Measurements from ENCODE around the gene EYA2. TPM values are rescaled to one million over a fixed set of nuclear protein-coding genes. Genes with fewer than 3 reads are reported as not detected.
A peak's percentile ranks its signal among the peaks of the same experiment; 100 is the strongest.

EYA2 gene
- total and polyA plus RNA-seq, 2 experiments from 2014 or later, result 1.4 to 2.0 TPM

DNA sequence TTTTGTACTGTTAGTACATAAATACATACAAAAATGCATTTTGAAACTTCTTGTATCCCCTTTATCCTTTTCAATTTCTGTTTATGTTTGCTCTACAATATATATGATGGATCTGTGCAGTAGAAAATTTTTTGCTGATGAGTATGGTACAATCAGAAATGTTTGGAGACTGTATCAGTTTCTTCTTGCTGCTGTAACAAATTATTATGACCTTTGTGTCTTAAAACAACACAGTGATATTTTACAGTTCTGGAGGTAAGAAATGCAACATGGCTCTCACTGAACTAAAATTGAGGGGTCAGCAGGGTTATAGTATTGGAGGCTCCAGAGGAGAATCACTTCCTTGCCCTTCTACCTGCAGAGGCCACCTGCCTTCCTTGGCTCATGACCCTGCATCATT, 184.4 kb downstream of the EYA2 start:
- no peaks in the 10 kb centered on the region for H3K9me2 ChIP-seq (replicated peaks; ENCODE audit: insufficient read depth)
- DNase-seq (ENCODE audit: low spot score), result no peak
- no peaks in the 10 kb centered on the region for H3K79me2 ChIP-seq
- no peaks in the 10 kb centered on the region for H4K20me1 ChIP-seq (ENCODE audit: insufficient read depth, poor library complexity, severe bottlenecking)
- no peak overlapping the region for H3K4me2 ChIP-seq
- no peak overlapping the region for H3K27ac ChIP-seq
- no peaks in the 10 kb centered on the region for H3K4me1 ChIP-seq (ENCODE audit: insufficient read depth)
- H3K36me3 ChIP-seq (replicated peaks; ENCODE audit: insufficient read depth, low read depth), result no peaks in the 10 kb centered on the region
- no peak overlapping the region for H3K4me3 ChIP-seq
- H3K27me3 ChIP-seq, result no peaks in the 10 kb centered on the region
- H3K9me3 ChIP-seq (ENCODE audit: low read depth), result peaks cover 4% of the 10 kb centered on the region
- H2AFZ ChIP-seq, result no peak overlapping the region
- TF ChIP-seq, protein P1, sequence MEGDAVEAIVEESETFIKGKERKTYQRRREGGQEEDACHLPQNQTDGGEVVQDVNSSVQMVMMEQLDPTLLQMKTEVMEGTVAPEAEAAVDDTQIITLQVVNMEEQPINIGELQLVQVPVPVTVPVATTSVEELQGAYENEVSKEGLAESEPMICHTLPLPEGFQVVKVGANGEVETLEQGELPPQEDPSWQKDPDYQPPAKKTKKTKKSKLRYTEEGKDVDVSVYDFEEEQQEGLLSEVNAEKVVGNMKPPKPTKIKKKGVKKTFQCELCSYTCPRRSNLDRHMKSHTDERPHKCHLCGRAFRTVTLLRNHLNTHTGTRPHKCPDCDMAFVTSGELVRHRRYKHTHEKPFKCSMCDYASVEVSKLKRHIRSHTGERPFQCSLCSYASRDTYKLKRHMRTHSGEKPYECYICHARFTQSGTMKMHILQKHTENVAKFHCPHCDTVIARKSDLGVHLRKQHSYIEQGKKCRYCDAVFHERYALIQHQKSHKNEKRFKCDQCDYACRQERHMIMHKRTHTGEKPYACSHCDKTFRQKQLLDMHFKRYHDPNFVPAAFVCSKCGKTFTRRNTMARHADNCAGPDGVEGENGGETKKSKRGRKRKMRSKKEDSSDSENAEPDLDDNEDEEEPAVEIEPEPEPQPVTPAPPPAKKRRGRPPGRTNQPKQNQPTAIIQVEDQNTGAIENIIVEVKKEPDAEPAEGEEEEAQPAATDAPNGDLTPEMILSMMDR (IDR thresholded peaks at IDR 0.05; ENCODE audit: poor library complexity), result no peak
- TF ChIP-seq EZH2phosphoT487 (IDR thresholded peaks at IDR 0.05; ENCODE audit: low read depth, severe bottlenecking, unreplicated experiment) (no peak), EZH2 (IDR thresholded peaks at IDR 0.05; ENCODE audit: borderline replicate concordance) (no peak)

DNA sequence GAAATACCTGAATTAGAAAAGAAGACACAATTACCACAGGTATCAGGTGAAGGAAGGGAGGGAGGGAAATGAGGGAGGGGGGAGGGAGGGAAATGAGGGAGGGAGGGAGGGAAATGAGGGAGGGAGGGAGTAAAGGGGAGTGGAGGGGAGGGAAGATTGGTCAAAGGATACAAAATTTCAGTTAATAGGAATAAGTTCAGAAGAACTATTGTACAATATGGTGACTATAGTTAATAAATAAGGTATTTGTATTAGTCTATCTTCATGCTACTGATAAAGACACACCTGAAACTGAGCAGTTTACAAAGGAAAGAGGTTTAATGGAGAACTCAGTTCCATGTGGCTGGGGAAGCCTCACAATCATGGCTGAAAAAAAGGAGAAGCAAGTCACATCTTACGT, 185.7 kb downstream of the EYA2 start:
- no peak overlapping the region for H3K4me3 ChIP-seq
- H3K36me3 ChIP-seq (replicated peaks; ENCODE audit: insufficient read depth, low read depth), result no peaks in the 10 kb centered on the region
- 97% methylated on average over 1 of the region's 1 CpG for WGBS (ENCODE audit: low lambda C conversion rate, missing lambda C conversion rate)
- no peaks in the 10 kb centered on the region for H4K20me1 ChIP-seq (ENCODE audit: insufficient read depth, poor library complexity, severe bottlenecking)
- no peaks in the 10 kb centered on the region for H3K9me2 ChIP-seq (replicated peaks; ENCODE audit: insufficient read depth)
- peaks cover 4% of the 10 kb centered on the region for H3K9me3 ChIP-seq (ENCODE audit: low read depth)
- no peak for DNase-seq (ENCODE audit: low spot score)
- H3K79me2 ChIP-seq, result no peaks in the 10 kb centered on the region
- H3K27me3 ChIP-seq, result no peaks in the 10 kb centered on the region
- no peak for TF ChIP-seq EZH2 (IDR thresholded peaks at IDR 0.05; ENCODE audit: borderline replicate concordance)
- TF ChIP-seq, protein P1 (IDR thresholded peaks at IDR 0.05; ENCODE audit: poor library complexity), result no peak
- no peak for TF ChIP-seq EZH2phosphoT487 (IDR thresholded peaks at IDR 0.05; ENCODE audit: low read depth, severe bottlenecking, unreplicated experiment)
- no peak overlapping the region for H3K4me2 ChIP-seq
- no peak overlapping the region for H2AFZ ChIP-seq
- H3K4me1 ChIP-seq (ENCODE audit: insufficient read depth), result no peaks in the 10 kb centered on the region
- no peak overlapping the region for H3K27ac ChIP-seq

GRCh38 chr20:47086316-47086715, 191.7 kb downstream of the EYA2 start:
- Histone ChIP-seq H3K9me3 (ENCODE audit: low read depth) (no peaks in the 10 kb centered on the region), H3K27ac (no peak overlapping the region), H4K20me1 (ENCODE audit: insufficient read depth, poor library complexity, severe bottlenecking) (no peaks in the 10 kb centered on the region), H3K36me3 (replicated peaks; ENCODE audit: insufficient read depth, low read depth) (no peaks in the 10 kb centered on the region), H3K9me2 (replicated peaks; ENCODE audit: insufficient read depth) (no peaks in the 10 kb centered on the region), H3K4me2 (no peak overlapping the region), H3K27me3 (no peaks in the 10 kb centered on the region), H2AFZ (no peak overlapping the region), H3K4me3 (no peak overlapping the region), H3K4me1 (ENCODE audit: insufficient read depth) (no peaks in the 10 kb centered on the region), H3K79me2 (no peaks in the 10 kb centered on the region)
- TF ChIP-seq, protein P1 (IDR thresholded peaks at IDR 0.05; ENCODE audit: poor library complexity), result no peak
- TF ChIP-seq EZH2 (IDR thresholded peaks at IDR 0.05; ENCODE audit: borderline replicate concordance) (no peak), EZH2phosphoT487 (IDR thresholded peaks at IDR 0.05; ENCODE audit: low read depth, severe bottlenecking, unreplicated experiment) (no peak)
- 76% methylated on average over 6 of the region's 6 CpGs for WGBS (ENCODE audit: low lambda C conversion rate, missing lambda C conversion rate)
- no peak for DNase-seq (ENCODE audit: low spot score)

DNA sequence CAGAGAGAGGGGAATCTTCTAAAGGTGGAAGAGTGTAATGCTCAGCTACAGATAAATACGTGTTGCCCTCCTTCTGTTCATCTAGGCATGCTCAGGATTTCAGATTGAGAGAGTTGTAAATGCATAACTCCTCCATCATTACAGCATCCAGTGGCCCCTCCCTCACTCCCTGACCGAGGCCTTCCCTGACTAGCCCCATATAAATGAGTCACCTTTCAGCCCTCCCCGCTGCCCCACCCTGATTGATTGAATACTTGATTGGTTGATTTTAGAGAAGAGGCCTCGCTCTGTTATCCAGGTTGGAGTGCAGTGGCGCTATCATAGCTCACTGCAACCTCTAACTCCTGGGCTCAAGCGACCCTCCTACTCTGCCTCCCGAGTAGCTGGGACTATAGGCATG, 193.7 kb downstream of the EYA2 start:
- no peaks in the 10 kb centered on the region for H3K27me3 ChIP-seq
- no peak overlapping the region for H3K4me3 ChIP-seq

More for the DNA sequence above, 193.7 kb downstream of the EYA2 start:
- DNase-seq (ENCODE audit: low spot score), result peak; percentile 36
- Histone ChIP-seq H3K27ac (no peak overlapping the region), H3K36me3 (replicated peaks; ENCODE audit: insufficient read depth, low read depth) (no peaks in the 10 kb centered on the region), H3K4me1 (ENCODE audit: insufficient read depth) (no peaks in the 10 kb centered on the region), H2AFZ (no peak overlapping the region), H4K20me1 (ENCODE audit: insufficient read depth, poor library complexity, severe bottlenecking) (no peaks in the 10 kb centered on the region), H3K9me3 (ENCODE audit: low read depth) (no peaks in the 10 kb centered on the region), H3K4me2 (no peak overlapping the region), H3K79me2 (no peaks in the 10 kb centered on the region), H3K9me2 (replicated peaks; ENCODE audit: insufficient read depth) (no peaks in the 10 kb centered on the region)
- TF ChIP-seq, protein P1 (IDR thresholded peaks at IDR 0.05; ENCODE audit: poor library complexity), result no peak
- TF ChIP-seq EZH2 (IDR thresholded peaks at IDR 0.05; ENCODE audit: borderline replicate concordance) (no peak), EZH2phosphoT487 (IDR thresholded peaks at IDR 0.05; ENCODE audit: low read depth, severe bottlenecking, unreplicated experiment) (no peak)
- WGBS (ENCODE audit: low lambda C conversion rate, missing lambda C conversion rate), result 76% methylated on average over 7 of the region's 7 CpGs

All from hepatocyte (in vitro differentiated cells).